ENCODE data around the gene PLK4. TPM values are rescaled to one million over a fixed set of nuclear protein-coding genes. Genes with fewer than 3 reads are reported as not detected.

The PLK4 gene
- total and polyA plus RNA-seq, 8 donors = 1.2 to 13.8 (median 2.6) TPM

DNA sequence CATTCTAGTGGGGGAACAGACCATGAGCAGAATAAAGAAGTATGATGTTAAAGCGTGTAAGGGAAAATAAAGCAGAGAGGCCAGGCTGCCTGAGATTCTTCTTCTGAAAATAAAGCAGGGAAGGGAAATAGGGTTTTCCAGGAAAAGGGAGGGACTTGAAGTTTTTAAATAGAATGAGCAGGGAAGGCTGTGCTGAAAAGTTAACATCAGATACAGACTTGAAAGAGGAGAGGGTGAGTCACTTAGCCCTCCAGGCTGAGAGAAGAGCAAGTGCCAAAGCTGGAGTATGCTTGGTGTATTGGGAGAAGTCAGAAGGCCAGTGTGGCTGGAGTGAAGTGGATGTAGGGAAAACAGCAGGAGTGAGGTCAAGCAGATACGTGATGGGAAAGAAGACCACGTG is 10.0 kb upstream of the PLK4 start:
- H3K36me3 ChIP-seq = peaks cover 0 to 2% (median 0%) of the 10 kb centered on the region in 4 donors
- DNase-seq = peak in 1 of 2 donors; percentile 16
- no peak for TF ChIP-seq POLR2AphosphoS5 (IDR thresholded peaks at IDR 0.05)
- TF ChIP-seq, protein P1, sequence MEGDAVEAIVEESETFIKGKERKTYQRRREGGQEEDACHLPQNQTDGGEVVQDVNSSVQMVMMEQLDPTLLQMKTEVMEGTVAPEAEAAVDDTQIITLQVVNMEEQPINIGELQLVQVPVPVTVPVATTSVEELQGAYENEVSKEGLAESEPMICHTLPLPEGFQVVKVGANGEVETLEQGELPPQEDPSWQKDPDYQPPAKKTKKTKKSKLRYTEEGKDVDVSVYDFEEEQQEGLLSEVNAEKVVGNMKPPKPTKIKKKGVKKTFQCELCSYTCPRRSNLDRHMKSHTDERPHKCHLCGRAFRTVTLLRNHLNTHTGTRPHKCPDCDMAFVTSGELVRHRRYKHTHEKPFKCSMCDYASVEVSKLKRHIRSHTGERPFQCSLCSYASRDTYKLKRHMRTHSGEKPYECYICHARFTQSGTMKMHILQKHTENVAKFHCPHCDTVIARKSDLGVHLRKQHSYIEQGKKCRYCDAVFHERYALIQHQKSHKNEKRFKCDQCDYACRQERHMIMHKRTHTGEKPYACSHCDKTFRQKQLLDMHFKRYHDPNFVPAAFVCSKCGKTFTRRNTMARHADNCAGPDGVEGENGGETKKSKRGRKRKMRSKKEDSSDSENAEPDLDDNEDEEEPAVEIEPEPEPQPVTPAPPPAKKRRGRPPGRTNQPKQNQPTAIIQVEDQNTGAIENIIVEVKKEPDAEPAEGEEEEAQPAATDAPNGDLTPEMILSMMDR (IDR thresholded peaks at IDR 0.05) = no peak
- TF ChIP-seq EP300 (IDR thresholded peaks at IDR 0.05) = no peak
- no peak for TF ChIP-seq POLR2A (IDR thresholded peaks at IDR 0.05)
- H3K9me3 ChIP-seq = no peaks in the 10 kb centered on the region
- WGBS, 5 donors = 38 to 71% (median 62%) methylated on average over 3 of the region's 3 CpGs
- H3K27me3 ChIP-seq = no peaks in the 10 kb centered on the region
- intact Hi-C loops (cut with DNase I; ENCODE audit: low total_unique reads) = no loop called here
- peak overlapping the region in 2 of 5 donors; percentile 2 to 24 for H3K27ac ChIP-seq
- no peak overlapping the region for H3K4me3 ChIP-seq
- peaks cover 0 to 11% (median 2%) of the 10 kb centered on the region in 4 donors for H3K4me1 ChIP-seq

DNA sequence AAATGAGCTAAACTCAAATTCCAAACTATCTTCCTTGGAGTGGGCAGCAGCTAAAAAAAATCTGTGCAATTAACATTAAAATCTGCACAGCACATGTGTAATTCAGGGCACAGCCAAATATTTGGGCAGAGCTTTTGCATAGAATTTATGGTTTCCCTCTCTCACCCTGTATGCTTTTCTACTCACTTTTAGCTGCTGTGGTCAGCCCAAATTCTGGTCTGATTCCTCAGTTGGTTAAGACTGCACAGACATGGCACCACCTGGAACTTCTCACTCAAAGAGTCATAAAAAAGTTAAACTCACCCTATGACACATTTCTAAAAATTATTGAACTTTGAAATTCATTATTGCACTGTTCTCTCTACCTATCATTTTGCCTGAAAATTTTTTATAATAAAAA is 4.9 kb upstream of the PLK4 start:
- TF ChIP-seq POLR2A (IDR thresholded peaks at IDR 0.05) = no peak
- TF ChIP-seq EP300 (IDR thresholded peaks at IDR 0.05) = no peak
- no peak for TF ChIP-seq POLR2AphosphoS5 (IDR thresholded peaks at IDR 0.05)
- TF ChIP-seq, protein P1 (IDR thresholded peaks at IDR 0.05) = no peak
- Histone ChIP-seq H3K9me3 (no peaks in the 10 kb centered on the region), H3K27me3 (no peaks in the 10 kb centered on the region), H3K4me3 (no peak overlapping the region), H3K36me3 (peaks cover 0 to 3% (median 0%) of the 10 kb centered on the region in 4 donors), H3K27ac (no peak overlapping the region), H3K4me1 (peaks cover 0 to 19% (median 7%) of the 10 kb centered on the region in 4 donors)
- intact Hi-C loops (cut with DNase I; ENCODE audit: low total_unique reads) = no loop called here
- no peak for DNase-seq

DNA sequence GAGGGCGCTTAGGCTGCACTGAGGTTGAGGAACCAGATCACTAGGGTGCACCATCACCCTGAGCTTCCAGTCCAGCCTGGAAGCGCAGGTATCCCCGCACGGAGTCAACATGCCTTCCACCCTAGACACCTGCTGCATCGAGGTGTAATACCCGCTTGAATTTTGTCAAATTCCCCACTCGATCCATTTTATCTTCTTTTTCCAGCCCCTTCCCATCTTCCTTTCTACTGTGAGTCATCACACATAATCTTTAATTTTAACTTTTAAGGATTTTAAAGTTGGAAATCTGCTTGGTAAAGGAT is 821 bp downstream of the PLK4 start:
- Histone ChIP-seq H3K27me3 (no peaks in the 10 kb centered on the region), H3K4me1 (peaks cover 4 to 23% (median 16%) of the 10 kb centered on the region in 4 donors), H3K36me3 (peaks cover 0 to 10% (median 5%) of the 10 kb centered on the region in 4 donors), H3K4me3 (peak overlapping the region; percentile 78 to 98 (median 92)), H3K27ac (peak overlapping the region in 3 of 5 donors; percentile 79 to 88 (median 80)), H3K9me3 (no peaks in the 10 kb centered on the region)
- WGBS, 5 donors = 1 to 3% (median 1%) methylated on average over 7 of the region's 7 CpGs
- intact Hi-C loops (cut with DNase I; ENCODE audit: low total_unique reads) = no loop called here
- DNase-seq = no peak
- TF ChIP-seq POLR2A (IDR thresholded peaks at IDR 0.05) (no peak), POLR2AphosphoS5 (IDR thresholded peaks at IDR 0.05) (no peak), EP300 (IDR thresholded peaks at IDR 0.05) (no peak)
- TF ChIP-seq, protein P1 (IDR thresholded peaks at IDR 0.05) = no peak

DNA sequence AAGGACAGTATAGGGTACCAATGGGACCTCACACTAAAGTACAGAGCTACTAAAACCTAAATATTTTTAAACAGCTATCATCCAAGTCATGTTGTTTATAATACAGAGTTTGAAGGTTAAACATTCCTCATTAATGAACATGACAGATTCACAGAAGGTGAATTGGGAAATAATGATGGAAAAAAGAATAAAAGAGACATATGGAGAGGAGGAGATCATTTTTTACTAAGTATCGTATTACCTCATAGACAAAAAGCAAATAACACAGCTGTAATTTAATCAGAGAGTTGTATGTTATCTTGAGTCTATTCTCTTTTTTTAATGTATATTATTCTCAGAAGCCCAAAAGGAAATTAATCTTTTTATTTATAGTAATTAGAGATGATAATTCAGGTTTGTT is 7.9 kb downstream of the PLK4 start:
- intact Hi-C loops (cut with DNase I; ENCODE audit: low total_unique reads) = no loop called here
- Histone ChIP-seq H3K36me3 (peaks cover 0 to 15% (median 5%) of the 10 kb centered on the region in 4 donors), H3K4me3 (no peak overlapping the region)

More for the DNA sequence above, 7.9 kb downstream of the PLK4 start:
- no peaks in the 10 kb centered on the region for H3K27me3 ChIP-seq
- H3K9me3 ChIP-seq = no peaks in the 10 kb centered on the region
- H3K27ac ChIP-seq = no peak overlapping the region
- 82 to 94% (median 87%) methylated on average over 1 of the region's 1 CpG for WGBS, 5 donors
- H3K4me1 ChIP-seq = no peaks in the 10 kb centered on the region
- TF ChIP-seq, protein P1 (IDR thresholded peaks at IDR 0.05) = no peak
- TF ChIP-seq POLR2AphosphoS5 (IDR thresholded peaks at IDR 0.05) (no peak), POLR2A (IDR thresholded peaks at IDR 0.05) (no peak), EP300 (IDR thresholded peaks at IDR 0.05) (no peak)
- no peak for DNase-seq

All from stomach (tissue), 9 donors.